Esophagus squamous epithelium (tissue), 5 donors: ENCODE measurements around the gene LMLN. TPM values are rescaled to one million over a fixed set of nuclear protein-coding genes. Genes with fewer than 3 reads are reported as not detected.
"Not testable (repeated sequence)": the region's sequence is repeated elsewhere in the genome, so short reads cannot be mapped to it uniquely, and the experiment has no call there.

Experiments
- DNase-seq: peaks from one replicate; lab custom pipeline; 2025; lab: John Stamatoyannopoulos, UW
- H3K27ac ChIP-seq, 4 donors: fragments of 200-600 bp; sonication (generic); one replicate each; pipeline ENCODE4 v1.5.1; 2016 to 2019; ENCODE audit warnings: mild to moderate bottlenecking in 1 of 4
- H3K27me3 ChIP-seq, 4 donors: fragments of 200-600 bp; sonication (generic); 1 replicate in 3 of 4; 2 replicates in 1 of 4; pipeline versions ENCODE4 v1.5.1 to v1.6.0; 2017 to 2021; ENCODE audit warnings: antibody characterized with exemption in 1 of 4
- H3K36me3 ChIP-seq, 3 donors: fragments of 200-600 bp; sonication (generic); one replicate each; pipeline ENCODE4 v1.5.1; 2016 to 2019
- H3K4me1 ChIP-seq, 3 donors: fragments of 200-600 bp; sonication (generic); one replicate each; pipeline ENCODE4 v1.5.1; 2017 to 2019
- H3K4me3 ChIP-seq, 4 donors: fragments of 200-600 bp; sonication (generic); 1 replicate in 3 of 4; 2 replicates in 1 of 4; pipeline ENCODE4 v1.5.1; 2016 to 2019; ENCODE audit warnings: mild to moderate bottlenecking in 2 of 4, moderate library complexity in 1 of 4
- H3K9me3 ChIP-seq, 3 donors: fragments of 200-600 bp; sonication (generic); one replicate each; pipeline ENCODE4 v1.5.1; 2016 to 2019
- POLR2A ChIP-seq, 4 donors: fragments of 450-650 bp; IDR thresholded peaks; one replicate each; pipeline ENCODE4 v1.6.1; 2017; ENCODE audit warnings: antibody characterized with exemption in 4 of 4, mild to moderate bottlenecking in 4 of 4, moderate library complexity in 3 of 4
- WGBS, 2 donors: methylation state at CpG; one replicate each; pipeline ENCODE4 v1.1.5; 2018; 5-methylcytosine and 5-hydroxymethylcytosine counted together
- intact Hi-C: fragments of 100-400 bp; cut with DNase I; formaldehyde crosslinking; loops from one replicate; pipeline ENCODE4 v1.15.0; 2022
- total RNA-seq, 4 donors: library from RNA; depleted of rRNA; stranded (reverse); fragments of >200 nt; gene quantifications; one replicate each; pipeline ENCODE4 v1.1.0, GENCODE V29; 2016
- TF ChIP-seq, protein P1 (sequence below), 6 experiments: fragments of 450-650 bp in 4 of 6; fragments of 200-600 bp in 2 of 6; sonication (generic) in 2 of 6; IDR thresholded peaks; one replicate each; pipeline ENCODE4 v1.5.1; 2016 to 2019; ENCODE audit warnings: antibody characterized with exemption in 6 of 6, mild to moderate bottlenecking in 4 of 6, moderate library complexity in 4 of 6
- donor health status: DM: yes; HTN: yes; CAD: no.

The LMLN gene
- total RNA-seq, 4 donors from 2014 or later: 3.5 to 5.2 (median 4.4) TPM

DNA sequence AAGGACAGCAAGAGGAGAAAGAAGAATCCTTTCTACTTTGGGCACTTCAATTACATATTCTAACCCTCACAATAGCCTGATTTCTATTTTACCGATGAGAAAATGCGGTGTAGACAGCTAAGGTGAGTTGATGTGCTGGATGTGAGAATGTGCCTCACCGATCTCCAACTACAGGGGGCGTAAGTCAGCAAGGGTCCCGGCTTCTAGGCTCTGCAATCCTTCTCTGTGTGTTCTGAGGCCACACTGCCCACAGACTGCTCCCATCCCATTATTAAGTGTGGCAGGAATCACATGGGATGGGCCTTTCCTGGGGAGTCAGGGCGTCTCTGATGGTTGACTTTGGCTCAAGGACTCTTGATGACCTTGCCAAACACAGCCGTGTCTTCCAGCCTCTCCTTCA lies 33.6 kb upstream of the LMLN start:
- no peak for TF ChIP-seq POLR2A (IDR thresholded peaks at IDR 0.05)
- TF ChIP-seq, protein P1, sequence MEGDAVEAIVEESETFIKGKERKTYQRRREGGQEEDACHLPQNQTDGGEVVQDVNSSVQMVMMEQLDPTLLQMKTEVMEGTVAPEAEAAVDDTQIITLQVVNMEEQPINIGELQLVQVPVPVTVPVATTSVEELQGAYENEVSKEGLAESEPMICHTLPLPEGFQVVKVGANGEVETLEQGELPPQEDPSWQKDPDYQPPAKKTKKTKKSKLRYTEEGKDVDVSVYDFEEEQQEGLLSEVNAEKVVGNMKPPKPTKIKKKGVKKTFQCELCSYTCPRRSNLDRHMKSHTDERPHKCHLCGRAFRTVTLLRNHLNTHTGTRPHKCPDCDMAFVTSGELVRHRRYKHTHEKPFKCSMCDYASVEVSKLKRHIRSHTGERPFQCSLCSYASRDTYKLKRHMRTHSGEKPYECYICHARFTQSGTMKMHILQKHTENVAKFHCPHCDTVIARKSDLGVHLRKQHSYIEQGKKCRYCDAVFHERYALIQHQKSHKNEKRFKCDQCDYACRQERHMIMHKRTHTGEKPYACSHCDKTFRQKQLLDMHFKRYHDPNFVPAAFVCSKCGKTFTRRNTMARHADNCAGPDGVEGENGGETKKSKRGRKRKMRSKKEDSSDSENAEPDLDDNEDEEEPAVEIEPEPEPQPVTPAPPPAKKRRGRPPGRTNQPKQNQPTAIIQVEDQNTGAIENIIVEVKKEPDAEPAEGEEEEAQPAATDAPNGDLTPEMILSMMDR (IDR thresholded peaks at IDR 0.05): no peak
- H3K27ac ChIP-seq: no peak overlapping the region
- 76 to 82% methylated on average over 6 to 7 of the region's 7 CpGs for WGBS, 2 donors
- intact Hi-C loops: no loop called here
- peaks cover 0 to 41% (median 0%) of the 10 kb centered on the region in 3 donors for H3K36me3 ChIP-seq
- no peak overlapping the region for H3K4me3 ChIP-seq
- H3K4me1 ChIP-seq: no peaks in the 10 kb centered on the region
- no peaks in the 10 kb centered on the region for H3K9me3 ChIP-seq
- H3K27me3 ChIP-seq: no peaks in the 10 kb centered on the region
- DNase-seq: no peak

DNA sequence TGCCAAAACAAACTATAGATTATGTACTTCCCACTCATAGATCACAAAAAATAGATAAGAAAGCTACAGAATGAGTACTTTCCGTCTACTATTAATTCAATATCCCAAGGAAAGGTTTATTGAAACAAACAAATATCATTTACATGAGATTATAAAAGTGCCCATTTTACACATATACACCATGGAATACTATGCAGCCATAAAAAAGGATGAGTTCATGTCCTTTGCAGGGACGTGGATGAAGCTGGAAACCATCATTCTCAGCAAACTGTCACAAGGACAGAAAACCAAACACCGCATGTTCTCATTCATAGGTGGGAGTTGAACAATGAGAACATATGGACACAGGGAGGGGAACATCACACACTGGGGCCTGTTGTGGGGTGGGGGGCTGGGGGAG lies 32.4 kb upstream of the LMLN start:
- H3K4me3 ChIP-seq, DNase-seq: not testable (repeated sequence)
- H3K36me3 ChIP-seq: peaks cover 0 to 42% (median 0%) of the 10 kb centered on the region in 3 donors

DNA sequence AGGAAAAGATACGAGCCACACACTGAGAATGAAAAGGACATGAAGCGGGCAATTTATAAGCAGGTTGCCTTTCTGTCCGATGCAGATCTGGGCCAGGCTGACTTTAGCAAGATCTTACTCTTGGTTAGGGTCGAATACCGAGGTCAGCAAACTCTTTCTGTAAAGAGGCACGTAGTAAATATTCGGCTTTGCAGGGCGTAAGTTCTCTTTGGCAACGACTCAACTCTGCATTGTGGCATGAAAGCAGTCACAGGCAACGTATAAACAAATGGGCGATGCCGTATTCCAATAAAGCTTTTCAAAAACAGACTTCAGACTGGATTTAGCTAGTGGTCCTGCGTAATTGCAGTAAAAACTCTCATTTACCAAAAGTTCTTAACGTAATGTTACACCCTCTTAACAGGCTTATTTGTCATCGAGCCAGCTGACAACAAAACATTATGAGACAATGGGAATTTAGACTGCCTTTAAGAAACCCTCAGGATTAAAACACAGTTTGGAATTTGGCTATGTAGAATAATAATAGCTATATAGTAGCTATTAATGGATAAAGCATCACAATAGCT lies 23.1 kb upstream of the LMLN start:
- WGBS, 2 donors: 87 to 90% methylated on average over 15 of the region's 15 CpGs
- no peak for TF ChIP-seq POLR2A (IDR thresholded peaks at IDR 0.05)
- TF ChIP-seq, protein P1 (IDR thresholded peaks at IDR 0.05): no peak
- Histone ChIP-seq H3K9me3 (no peaks in the 10 kb centered on the region), H3K4me1 (no peaks in the 10 kb centered on the region), H3K27ac (no peak overlapping the region), H3K4me3 (no peak overlapping the region), H3K27me3 (no peaks in the 10 kb centered on the region), H3K36me3 (peaks cover 0 to 23% (median 0%) of the 10 kb centered on the region in 3 donors)
- DNase-seq: no peak
- intact Hi-C loops: no loop called here

More for the DNA sequence above, 32.4 kb upstream of the LMLN start:
- H3K27ac ChIP-seq, H3K9me3 ChIP-seq, intact Hi-C loops, H3K27me3 ChIP-seq, H3K4me1 ChIP-seq: not testable (repeated sequence)
- WGBS, 2 donors: 85 to 87% methylated on average over 3 of the region's 3 CpGs

DNA sequence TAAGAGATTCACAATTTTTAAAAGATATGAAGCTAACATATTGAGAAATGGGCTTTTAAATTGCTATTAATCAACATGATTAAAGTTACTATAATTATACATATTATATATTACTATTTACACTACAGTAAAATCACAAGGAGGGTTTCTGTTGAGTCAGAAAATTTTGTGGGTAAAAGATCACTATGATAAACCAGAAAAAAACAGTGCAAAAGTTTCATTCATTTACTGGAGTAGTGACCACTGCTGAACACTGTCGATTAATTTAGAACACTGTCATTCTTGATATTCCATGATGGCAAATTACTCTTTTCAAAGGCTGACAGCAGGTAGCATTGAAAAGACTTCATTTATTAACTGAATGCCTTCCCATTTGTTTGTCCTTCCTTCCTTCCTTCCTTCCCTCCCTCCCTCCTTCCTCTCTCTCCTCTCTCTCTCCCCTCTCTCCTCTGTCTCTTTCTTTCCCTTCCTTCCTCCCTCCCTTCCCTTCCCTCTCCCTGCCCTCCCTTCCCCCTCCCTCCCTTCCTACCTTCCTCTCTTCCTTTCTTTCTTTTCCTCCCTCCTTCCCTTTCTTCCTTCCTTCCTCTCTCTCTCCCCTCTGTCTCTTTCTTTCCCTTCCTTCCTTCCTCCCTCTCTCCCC lies 19.2 kb upstream of the LMLN start:
- H3K4me3 ChIP-seq: no peak overlapping the region
- WGBS, 2 donors: 74% methylated on average over 1 of the region's 1 CpG
- intact Hi-C loops: no loop called here
- H3K27me3 ChIP-seq: no peaks in the 10 kb centered on the region
- H3K36me3 ChIP-seq: peaks cover 0 to 8% (median 0%) of the 10 kb centered on the region in 3 donors
- no peak overlapping the region for H3K27ac ChIP-seq
- no peak for DNase-seq
- TF ChIP-seq, protein P1 (IDR thresholded peaks at IDR 0.05): no peak
- no peak for TF ChIP-seq POLR2A (IDR thresholded peaks at IDR 0.05)
- no peaks in the 10 kb centered on the region for H3K4me1 ChIP-seq
- H3K9me3 ChIP-seq: no peaks in the 10 kb centered on the region

DNA sequence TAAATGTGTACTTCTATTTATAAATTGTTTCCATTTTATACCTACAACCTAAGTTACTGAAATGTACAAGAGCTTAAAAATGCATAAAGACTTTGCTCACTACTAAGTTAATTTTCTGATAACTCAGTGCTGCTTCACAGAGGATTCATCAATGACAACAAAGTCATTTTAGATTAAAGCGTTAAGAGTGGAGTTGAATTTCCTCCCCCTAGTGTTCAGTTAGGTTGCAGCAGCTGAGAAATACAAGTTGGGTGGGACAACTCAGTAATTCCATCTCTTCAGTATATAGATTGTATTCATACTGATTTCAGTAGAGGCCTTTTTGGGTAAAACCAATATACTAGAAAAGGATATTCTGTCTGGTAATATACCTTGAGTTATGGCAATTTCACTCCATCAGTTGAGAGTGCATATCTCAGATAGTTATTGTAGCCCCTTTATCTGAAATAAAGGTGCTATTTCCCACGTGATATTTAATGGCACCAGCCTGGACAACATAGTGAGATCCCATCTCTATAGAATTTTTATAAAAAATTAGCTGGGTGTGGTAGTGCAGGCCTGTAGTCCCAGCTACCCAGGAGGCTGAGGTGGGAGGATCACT lies 17.0 kb upstream of the LMLN start:
- peaks cover 0 to 4% (median 0%) of the 10 kb centered on the region in 3 donors for H3K36me3 ChIP-seq
- H3K27ac ChIP-seq: no peak overlapping the region
- DNase-seq: no peak
- WGBS, 2 donors: 26 to 36% methylated on average over 2 of the region's 2 CpGs
- no peak overlapping the region for H3K4me3 ChIP-seq
- no peaks in the 10 kb centered on the region for H3K9me3 ChIP-seq
- no peaks in the 10 kb centered on the region for H3K27me3 ChIP-seq
- no peaks in the 10 kb centered on the region for H3K4me1 ChIP-seq
- no peak for TF ChIP-seq POLR2A (IDR thresholded peaks at IDR 0.05)
- TF ChIP-seq, protein P1 (IDR thresholded peaks at IDR 0.05): peak; percentile 34 to 67 (median 52)
- intact Hi-C loops: no loop called here
